OCI-LY7 (cell line): ENCODE data around the gene TGFBI. TPM values are rescaled to one million over a fixed set of nuclear protein-coding genes. Genes with fewer than 3 reads are reported as not detected.

Experiments
- BruUV-seq: library from RNA; stranded (reverse); fragments of 400-500 nt; replicated peaks from 2 replicates; lab custom pipeline; 2021; lab: Mats Ljungman, UMichigan
- CTCF ChIA-PET: fragments of 300-600 bp; sonication (Branson Sonifier 250); formaldehyde crosslinking; loops from one replicate; lab custom pipeline; 2022; ENCODE audit warnings: antibody characterized with exemption; ENCODE audit not compliant: unreplicated experiment; lab: Charles Lee
- POLR2A ChIA-PET: fragments of 300-600 bp; sonication (Branson Sonifier 250); formaldehyde crosslinking; loops from one replicate; lab custom pipeline; 2022; ENCODE audit warnings: antibody characterized with exemption; lab: Charles Lee
- DNase-seq: peaks from one replicate; pipeline ENCODE4 v3.0.0-alpha.2; 2015; ENCODE audit warnings: low spot score
- H2AFZ ChIP-seq: fragments of 200-600 bp; sonication (generic), shearing (Covaris generic); 2 replicates; pipeline ENCODE4 v1.6.1; 2014; ENCODE audit warnings: mild to moderate bottlenecking, antibody characterized with exemption, low read length, moderate library complexity
- H3K27ac ChIP-seq: fragments of 200-600 bp; sonication (generic); 2 replicates; pipeline ENCODE4 v1.5.1; 2014; ENCODE audit warnings: mixed run types, low read depth, mild to moderate bottlenecking, moderate library complexity, low read length, inconsistent platforms; ENCODE audit not compliant: poor library complexity, severe bottlenecking
- H3K36me3 ChIP-seq: fragments of 200-600 bp; sonication (generic); 2 replicates; pipeline ENCODE4 v1.6.1; 2014; ENCODE audit warnings: mild to moderate bottlenecking, antibody characterized with exemption, low read length, moderate library complexity, mixed read lengths; ENCODE audit not compliant: insufficient read depth
- H3K4me1 ChIP-seq: fragments of 200-600 bp; sonication (generic); 2 replicates; pipeline ENCODE4 v1.5.1; 2014; ENCODE audit warnings: mild to moderate bottlenecking, low read length; ENCODE audit not compliant: insufficient read depth, poor library complexity, severe bottlenecking
- H3K4me2 ChIP-seq: fragments of 200-600 bp; sonication (generic); 2 replicates; pipeline ENCODE4 v1.6.1; 2014; ENCODE audit warnings: mild to moderate bottlenecking, low read length
- H3K4me3 ChIP-seq: fragments of 200-600 bp; sonication (generic); 2 replicates; pipeline ENCODE4 v1.5.1; 2014; ENCODE audit warnings: mild to moderate bottlenecking, low read depth, low read length; ENCODE audit not compliant: poor library complexity, severe bottlenecking
- H3K79me2 ChIP-seq: fragments of 200-600 bp; sonication (generic); 2 replicates; pipeline ENCODE4 v1.6.1; 2016; ENCODE audit warnings: low read depth, mild to moderate bottlenecking, low read length, moderate library complexity, mixed read lengths; ENCODE audit not compliant: insufficient read depth
- H3K9me2 ChIP-seq: fragments of 200-600 bp; sonication (generic); 2 replicates; pipeline ENCODE4 v1.6.1; 2016; ENCODE audit warnings: mild to moderate bottlenecking, low read length, mixed read lengths; ENCODE audit not compliant: insufficient read depth
- H3K9me3 ChIP-seq: fragments of 200-600 bp; sonication (generic); 2 replicates; pipeline ENCODE4 v1.6.1; 2014; ENCODE audit warnings: mild to moderate bottlenecking, mixed run types, low read length, mixed read lengths
- H4K20me1 ChIP-seq: fragments of 200-600 bp; sonication (generic); 2 replicates; pipeline ENCODE4 v1.6.1; 2014; ENCODE audit warnings: mild to moderate bottlenecking, antibody characterized with exemption, low read length, moderate library complexity, mixed read lengths; ENCODE audit not compliant: insufficient read depth
- CTCF ChIP-seq: fragments of 200-600 bp; sonication (generic); conservative IDR thresholded peaks from 2 replicates; pipeline ENCODE4 v1.5.1; 2014; ENCODE audit warnings: mild to moderate bottlenecking, antibody characterized with exemption, low read length, moderate library complexity, mixed read lengths
- EZH2phosphoT487 ChIP-seq: fragments of 200-600 bp; sonication (generic); IDR thresholded peaks from 2 replicates; pipeline ENCODE4 v1.6.1; 2018; ENCODE audit warnings: low read depth, borderline replicate concordance, mild to moderate bottlenecking, mixed run types, antibody characterized with exemption, low read length, moderate library complexity, mixed read lengths
- intact Hi-C: fragments of 100-400 bp; cut with micrococcal nuclease; formaldehyde crosslinking; loops from one replicate; pipeline ENCODE4 v1.10.0; 2022; ENCODE audit not compliant: unreplicated experiment
- total RNA-seq, 2 experiments: library from RNA; depleted of rRNA in 1 of 2; stranded (reverse); fragments of >200 nt in 1 of 2; shearing (Covaris generic) in 1 of 2; gene quantifications; 2 replicates each; pipeline ENCODE4 v1.2.3, GENCODE V29; 2014 to 2022

The TGFBI gene
- total RNA-seq, 2 experiments from 2014 or later = not detected

- ChIA-PET POLR2A (no interaction called here), CTCF (no interaction called here)
- intact Hi-C loops = no loop called here
These were observed 1.5 kb upstream of the TGFBI start for GRCh38 chr5:136027311-136027710.

GRCh38 chr5:136028090-136028489 is 698 bp upstream of the TGFBI start:
- DNase-seq = no peak
- CTCF ChIA-PET = no interaction called here
- H3K4me3 ChIP-seq = no peak overlapping the region
- H3K4me1 ChIP-seq = peaks cover 30% of the 10 kb centered on the region
- BruUV-seq = no TSS peak
- H3K79me2 ChIP-seq = no peaks in the 10 kb centered on the region
- no peak for TF ChIP-seq CTCF
- no peak for TF ChIP-seq EZH2phosphoT487
- H3K9me3 ChIP-seq = no peaks in the 10 kb centered on the region
- no peaks in the 10 kb centered on the region for H4K20me1 ChIP-seq
- H3K27ac ChIP-seq = no peak overlapping the region
- POLR2A ChIA-PET = interaction anchor here (0.6 to 0.7 kb wide), 2 partner anchors 11 to 15 kb away, joined by 3 to 4 read pairs; no protein-coding TSS in a partner anchor
- no peak overlapping the region for H2AFZ ChIP-seq
- no peak overlapping the region for H3K4me2 ChIP-seq
- intact Hi-C loops = no loop called here
- H3K9me2 ChIP-seq = no peaks in the 10 kb centered on the region
- no peaks in the 10 kb centered on the region for H3K36me3 ChIP-seq

More at GRCh38 chr5:136027311-136027710, 1.5 kb upstream of the TGFBI start:
- H3K36me3 ChIP-seq = no peaks in the 10 kb centered on the region
- H3K27ac ChIP-seq = no peak overlapping the region
- no peak overlapping the region for H3K4me2 ChIP-seq
- H4K20me1 ChIP-seq = no peaks in the 10 kb centered on the region
- no peak overlapping the region for H2AFZ ChIP-seq
- TF ChIP-seq EZH2phosphoT487 (no peak), CTCF (no peak)
- no peaks in the 10 kb centered on the region for H3K9me3 ChIP-seq
- no peak for DNase-seq
- no TSS peak for BruUV-seq
- no peak overlapping the region for H3K4me3 ChIP-seq
- H3K79me2 ChIP-seq = no peaks in the 10 kb centered on the region
- no peaks in the 10 kb centered on the region for H3K9me2 ChIP-seq
- H3K4me1 ChIP-seq = peaks cover 22% of the 10 kb centered on the region

DNA sequence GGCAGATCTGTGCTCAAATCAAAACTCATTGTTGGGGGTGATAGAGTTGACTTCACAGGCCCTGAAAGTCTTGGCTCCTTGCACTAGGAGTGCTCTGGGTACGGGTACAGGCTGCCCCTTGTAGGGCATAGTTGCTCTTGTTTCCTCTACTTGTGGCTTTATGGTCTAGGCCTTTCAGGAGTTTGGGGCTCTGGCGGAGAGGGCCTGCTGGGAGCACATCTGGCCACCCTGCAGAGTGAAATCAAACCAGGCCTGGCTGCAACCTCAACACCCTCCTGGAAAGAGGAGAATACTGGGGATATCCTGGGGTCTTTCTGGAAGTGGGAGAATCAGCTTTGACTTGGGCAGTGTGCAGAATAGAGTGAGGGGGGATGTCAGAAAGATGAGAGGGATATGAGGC is 1.5 kb downstream of the TGFBI start:
- Histone ChIP-seq H2AFZ (no peak overlapping the region), H3K9me3 (no peaks in the 10 kb centered on the region), H3K9me2 (no peaks in the 10 kb centered on the region), H3K4me1 (peaks cover 51% of the 10 kb centered on the region), H3K36me3 (no peaks in the 10 kb centered on the region), H3K27ac (no peak overlapping the region), H3K79me2 (no peaks in the 10 kb centered on the region), H4K20me1 (no peaks in the 10 kb centered on the region), H3K4me2 (no peak overlapping the region), H3K4me3 (no peak overlapping the region)
- no peak for DNase-seq
- ChIA-PET CTCF (no interaction called here), POLR2A (interaction anchor here (0.5 to 1.2 kb wide), 2 partner anchors 102 to 139 kb away, joined by 3 to 4 read pairs; partner anchors contain the start of gene SMAD5)
- no TSS peak for BruUV-seq
- no peak for TF ChIP-seq CTCF
- TF ChIP-seq EZH2phosphoT487 = no peak
- intact Hi-C loops = no loop called here
